SKM-1 (cell line): ENCODE data around the gene CORO6.

Experiments
- DNase-seq: peaks from one replicate; lab custom pipeline; 2025; ENCODE audit not compliant: unreplicated experiment; lab: John Stamatoyannopoulos, UW

The CORO6 gene

GRCh38 chr17:29591737-29592608 lies 30.7 kb downstream of the CORO6 start:
- DNase-seq: peak; percentile 36

- DNase-seq: no peak
Measured at GRCh38 chr17:29591146-29591736, 31.5 kb downstream of the CORO6 start.

GRCh38 chr17:29590411-29591145 lies 32.1 kb downstream of the CORO6 start:
- no peak for DNase-seq

- DNase-seq: peak; percentile 32
Measured at GRCh38 chr17:29589524-29590410, 32.9 kb downstream of the CORO6 start, which contains the start of gene GIT1. Gene GIT1 (minus strand): TSS chr17:29589648. CDS start chr17:29589378, 270 bp downstream.

GRCh38 chr17:29588562-29589411 lies 33.9 kb downstream of the CORO6 start:
- no peak for DNase-seq

GRCh38 chr17:29588017-29588561 lies 34.6 kb downstream of the CORO6 start:
- no peak for DNase-seq

GRCh38 chr17:29587591-29587990 lies 35.1 kb downstream of the CORO6 start:
- no peak for DNase-seq

GRCh38 chr17:29586676-29587469 lies 35.8 kb downstream of the CORO6 start:
- no peak for DNase-seq

GRCh38 chr17:29585080-29585751 lies 37.5 kb downstream of the CORO6 start:
- DNase-seq: no peak

GRCh38 chr17:29584452-29585079 lies 38.1 kb downstream of the CORO6 start:
- DNase-seq: no peak

GRCh38 chr17:29583324-29584248 lies 39.1 kb downstream of the CORO6 start:
- no peak for DNase-seq

GRCh38 chr17:29582772-29583171 lies 39.9 kb downstream of the CORO6 start:
- DNase-seq: no peak

- no peak for DNase-seq
Measured at GRCh38 chr17:29582254-29582765, 40.4 kb downstream of the CORO6 start.

GRCh38 chr17:29581583-29582253 lies 41.0 kb downstream of the CORO6 start:
- no peak for DNase-seq

- DNase-seq: no peak
Measured at GRCh38 chr17:29579866-29580771, 42.6 kb downstream of the CORO6 start.
